ENCODE data around the gene SPEF2. TPM values are rescaled to one million over a fixed set of nuclear protein-coding genes. Genes with fewer than 3 reads are reported as not detected.

SPEF2 gene, protein sequence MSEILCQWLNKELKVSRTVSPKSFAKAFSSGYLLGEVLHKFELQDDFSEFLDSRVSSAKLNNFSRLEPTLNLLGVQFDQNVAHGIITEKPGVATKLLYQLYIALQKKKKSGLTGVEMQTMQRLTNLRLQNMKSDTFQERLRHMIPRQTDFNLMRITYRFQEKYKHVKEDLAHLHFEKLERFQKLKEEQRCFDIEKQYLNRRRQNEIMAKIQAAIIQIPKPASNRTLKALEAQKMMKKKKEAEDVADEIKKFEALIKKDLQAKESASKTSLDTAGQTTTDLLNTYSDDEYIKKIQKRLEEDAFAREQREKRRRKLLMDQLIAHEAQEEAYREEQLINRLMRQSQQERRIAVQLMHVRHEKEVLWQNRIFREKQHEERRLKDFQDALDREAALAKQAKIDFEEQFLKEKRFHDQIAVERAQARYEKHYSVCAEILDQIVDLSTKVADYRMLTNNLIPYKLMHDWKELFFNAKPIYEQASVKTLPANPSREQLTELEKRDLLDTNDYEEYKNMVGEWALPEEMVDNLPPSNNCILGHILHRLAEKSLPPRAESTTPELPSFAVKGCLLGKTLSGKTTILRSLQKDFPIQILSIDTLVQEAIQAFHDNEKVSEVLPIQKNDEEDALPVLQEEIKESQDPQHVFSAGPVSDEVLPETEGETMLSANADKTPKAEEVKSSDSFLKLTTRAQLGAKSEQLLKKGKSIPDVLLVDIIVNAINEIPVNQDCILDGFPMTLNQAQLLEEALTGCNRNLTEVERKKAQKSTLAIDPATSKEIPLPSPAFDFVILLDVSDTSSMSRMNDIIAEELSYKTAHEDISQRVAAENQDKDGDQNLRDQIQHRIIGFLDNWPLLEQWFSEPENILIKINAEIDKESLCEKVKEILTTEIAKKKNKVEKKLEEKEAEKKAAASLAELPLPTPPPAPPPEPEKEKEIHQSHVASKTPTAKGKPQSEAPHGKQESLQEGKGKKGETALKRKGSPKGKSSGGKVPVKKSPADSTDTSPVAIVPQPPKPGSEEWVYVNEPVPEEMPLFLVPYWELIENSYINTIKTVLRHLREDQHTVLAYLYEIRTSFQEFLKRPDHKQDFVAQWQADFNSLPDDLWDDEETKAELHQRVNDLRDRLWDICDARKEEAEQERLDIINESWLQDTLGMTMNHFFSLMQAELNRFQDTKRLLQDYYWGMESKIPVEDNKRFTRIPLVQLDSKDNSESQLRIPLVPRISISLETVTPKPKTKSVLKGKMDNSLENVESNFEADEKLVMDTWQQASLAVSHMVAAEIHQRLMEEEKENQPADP (N-terminal part only)
- total RNA-seq (0.86 TPM), polyA plus RNA-seq (1 to 10 TPM in 3 of 4 donors, under 1 TPM in 1; 0.75 to 4.4 (median 1.6) TPM)

DNA sequence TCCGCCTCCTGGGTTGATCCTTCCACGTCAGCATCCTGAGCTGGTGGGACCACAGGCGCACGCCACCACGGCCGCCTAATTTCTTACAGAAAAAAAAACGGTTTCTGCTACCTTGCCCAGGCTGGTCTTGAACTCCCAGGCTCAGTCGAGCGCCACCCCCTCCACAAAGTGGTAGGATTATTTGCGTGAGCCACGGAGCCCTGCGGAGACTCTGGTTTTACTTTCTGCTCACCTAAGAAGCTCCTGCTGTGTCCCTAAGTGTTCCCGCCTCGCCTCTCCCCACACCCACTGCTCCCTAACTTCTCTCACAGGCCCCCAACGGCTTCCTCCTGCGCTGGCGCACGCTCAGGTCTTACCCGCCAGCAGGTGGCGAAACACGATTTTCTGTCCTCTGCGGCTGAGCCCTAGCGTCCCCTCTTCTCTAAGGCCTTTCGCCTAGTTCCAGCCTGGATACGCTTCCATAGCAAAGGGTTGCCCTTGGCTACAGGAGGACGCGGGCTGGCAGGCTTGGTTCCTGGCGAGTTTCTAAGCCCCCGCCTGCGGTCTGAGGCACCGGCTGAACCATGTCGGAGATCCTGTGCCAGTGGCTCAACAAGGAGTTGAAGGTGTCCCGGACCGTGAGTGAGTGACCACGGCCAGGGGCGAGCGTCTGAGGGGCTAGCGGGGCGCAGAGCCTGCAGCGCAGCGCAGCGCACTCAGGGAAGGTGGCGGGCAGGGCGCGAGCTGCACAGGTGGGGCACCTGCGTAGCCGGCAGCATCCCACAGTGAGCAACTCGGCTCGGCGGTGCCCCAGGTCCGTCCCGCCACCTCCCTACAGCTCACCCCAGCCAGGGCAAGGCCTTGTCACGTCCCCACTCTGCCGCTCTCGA, at the start of gene SPEF2:
TSS of gene SPEF2 (plus strand) at position 429 of the 869 bp plus-strand sequence. CDS start at position 564, 135 bp downstream.
- H3K4me1 Mint-ChIP-seq: peaks cover 0 to 19% (median 7%) of the 10 kb centered on the region in 4 donors
- H3K36me3 ChIP-seq (ENCODE audit: control insufficient read depth, insufficient read depth, low read length): no peaks in the 10 kb centered on the region
- peak within 1 kb of the TSS; percentile 29 for H3K27ac ChIP-seq (ENCODE audit: insufficient read depth, low read length, poor library complexity, severe bottlenecking)
- peak; percentile 44 to 80 (median 72) for DNase-seq
- H3K36me3 Mint-ChIP-seq: no peaks in the 10 kb centered on the region
- H3K27me3 ChIP-seq (ENCODE audit: control insufficient read depth, insufficient read depth, low read length): peaks cover 5% of the 10 kb centered on the region
- peak within 1 kb of the TSS; percentile 72 for H3K4me3 ChIP-seq (ENCODE audit: low read depth, low read length)
- H3K9me3 Mint-ChIP-seq: peaks cover 0 to 8% (median 4%) of the 10 kb centered on the region in 7 donors
- H3K27me3 Mint-ChIP-seq: peaks cover 18% of the 10 kb centered on the region
- H3K4me1 ChIP-seq (ENCODE audit: control insufficient read depth, insufficient read depth, low read length, poor library complexity, severe bottlenecking): peaks cover 8% of the 10 kb centered on the region
- H3K9me3 ChIP-seq (ENCODE audit: control insufficient read depth in 2 of 2, low read length in 2 of 2): peaks cover 0 to 2% of the 10 kb centered on the region in 2 experiments
- H3K27ac Mint-ChIP-seq: peak within 1 kb of the TSS; percentile 92 to 94 (median 93)
- peak within 1 kb of the TSS; percentile 71 to 91 (median 84) for H3K4me3 Mint-ChIP-seq
- ATAC-seq (ENCODE audit: low read depth in 2 of 2): peak; percentile 82 to 84

DNA sequence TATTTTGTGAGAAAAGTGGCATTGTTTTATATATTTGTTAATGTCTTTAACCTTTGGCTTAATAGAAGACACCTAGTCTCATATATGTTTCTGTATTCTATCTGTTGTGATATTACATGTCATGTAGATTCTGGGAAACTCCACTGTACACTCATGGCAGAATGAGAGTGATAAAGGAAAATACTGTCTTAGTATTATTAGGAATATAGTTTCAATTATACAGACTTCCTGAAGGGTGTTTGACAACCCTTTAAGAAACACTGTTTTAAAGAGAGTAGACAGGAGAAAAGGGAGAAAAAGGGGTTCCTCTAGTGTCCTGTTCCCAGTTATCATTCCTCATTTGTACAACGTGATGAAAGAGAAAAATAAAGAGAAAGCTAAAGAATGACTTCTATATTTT, 42.1 kb upstream of the SPEF2 start:
- no peaks in the 10 kb centered on the region for H3K36me3 Mint-ChIP-seq
- H3K27me3 Mint-ChIP-seq: no peaks in the 10 kb centered on the region

DNA sequence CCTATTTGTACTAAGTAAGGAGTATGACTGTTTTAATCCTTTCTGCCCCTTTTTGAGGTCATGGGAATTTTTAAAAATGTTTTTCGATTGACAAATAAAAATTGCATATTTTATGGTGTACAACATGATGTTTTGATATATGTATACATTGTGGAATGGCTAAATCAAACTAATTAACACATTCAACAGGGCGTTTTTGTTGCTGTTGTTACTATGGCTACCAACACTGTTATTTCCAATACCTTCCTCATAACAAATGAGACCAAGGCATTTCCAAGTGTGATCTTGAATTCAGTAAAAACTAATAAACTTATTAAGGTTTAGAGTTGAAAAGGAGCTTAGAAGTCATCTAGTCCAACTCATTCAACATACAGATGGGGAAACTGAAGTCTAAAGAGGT, 30.2 kb upstream of the SPEF2 start:
- DNase-seq (no peak), ATAC-seq (ENCODE audit: low read depth in 2 of 2) (no peak)
- Mint-ChIP-seq H3K9me3 (peaks cover 0 to 6% (median 0%) of the 10 kb centered on the region in 7 donors), H3K27me3 (peaks cover 15% of the 10 kb centered on the region), H3K4me3 (no peak overlapping the region), H3K4me1 (no peaks in the 10 kb centered on the region), H3K36me3 (no peaks in the 10 kb centered on the region), H3K27ac (no peak overlapping the region)
- no peaks in the 10 kb centered on the region for H3K36me3 ChIP-seq (ENCODE audit: control insufficient read depth, insufficient read depth, low read length)
- H3K4me3 ChIP-seq (ENCODE audit: low read depth, low read length): no peak overlapping the region
- H3K4me1 ChIP-seq (ENCODE audit: control insufficient read depth, insufficient read depth, low read length, poor library complexity, severe bottlenecking): no peaks in the 10 kb centered on the region
- no peak overlapping the region for H3K27ac ChIP-seq (ENCODE audit: insufficient read depth, low read length, poor library complexity, severe bottlenecking)
- no peaks in the 10 kb centered on the region for H3K9me3 ChIP-seq (ENCODE audit: control insufficient read depth in 2 of 2, low read length in 2 of 2)
- peaks cover 7% of the 10 kb centered on the region for H3K27me3 ChIP-seq (ENCODE audit: control insufficient read depth, insufficient read depth, low read length)

More for the DNA sequence above, 42.1 kb upstream of the SPEF2 start:
- Histone ChIP-seq H3K9me3 (ENCODE audit: control insufficient read depth in 2 of 2, low read length in 2 of 2) (no peaks in the 10 kb centered on the region), H3K4me3 (ENCODE audit: low read depth, low read length) (no peak overlapping the region), H3K27ac (ENCODE audit: insufficient read depth, low read length, poor library complexity, severe bottlenecking) (no peak overlapping the region), H3K36me3 (ENCODE audit: control insufficient read depth, insufficient read depth, low read length) (no peaks in the 10 kb centered on the region), H3K4me1 (ENCODE audit: control insufficient read depth, insufficient read depth, low read length, poor library complexity, severe bottlenecking) (no peaks in the 10 kb centered on the region), H3K27me3 (ENCODE audit: control insufficient read depth, insufficient read depth, low read length) (no peaks in the 10 kb centered on the region)
- Mint-ChIP-seq H3K27ac (no peak overlapping the region), H3K4me1 (no peaks in the 10 kb centered on the region), H3K9me3 (peaks cover 0 to 6% (median 2%) of the 10 kb centered on the region in 7 donors), H3K4me3 (no peak overlapping the region)
- no peak for ATAC-seq (ENCODE audit: low read depth in 2 of 2)
- DNase-seq: no peak

DNA sequence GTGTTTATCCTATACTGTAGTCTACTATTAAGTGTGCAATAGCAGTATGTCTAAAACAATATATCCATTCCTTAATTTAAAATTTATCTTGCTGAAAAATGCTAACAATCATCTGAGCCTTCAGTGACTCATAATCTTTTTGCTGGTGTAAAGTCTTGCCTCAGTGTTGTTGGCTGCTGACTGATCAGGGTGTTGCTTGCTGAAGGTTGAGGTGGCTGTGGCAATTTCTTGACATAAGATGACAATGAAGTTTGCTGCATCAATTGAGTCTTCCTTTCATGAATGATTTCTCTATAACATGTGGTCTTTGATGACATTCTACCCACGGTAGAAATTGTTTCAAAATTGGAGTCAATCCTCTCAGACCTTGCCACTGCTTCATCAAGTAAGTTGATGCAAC, 24.3 kb upstream of the SPEF2 start:
- H3K4me1 ChIP-seq (ENCODE audit: control insufficient read depth, insufficient read depth, low read length, poor library complexity, severe bottlenecking): no peaks in the 10 kb centered on the region
- Mint-ChIP-seq H3K4me1 (no peaks in the 10 kb centered on the region), H3K27ac (no peak overlapping the region), H3K27me3 (peaks cover 9% of the 10 kb centered on the region), H3K36me3 (no peaks in the 10 kb centered on the region), H3K4me3 (no peak overlapping the region), H3K9me3 (peaks cover 0 to 5% (median 1%) of the 10 kb centered on the region in 7 donors)
- peaks cover 3% of the 10 kb centered on the region for H3K27me3 ChIP-seq (ENCODE audit: control insufficient read depth, insufficient read depth, low read length)
- no peaks in the 10 kb centered on the region for H3K36me3 ChIP-seq (ENCODE audit: control insufficient read depth, insufficient read depth, low read length)
- ATAC-seq (ENCODE audit: low read depth in 2 of 2): no peak
- no peak overlapping the region for H3K4me3 ChIP-seq (ENCODE audit: low read depth, low read length)
- no peaks in the 10 kb centered on the region for H3K9me3 ChIP-seq (ENCODE audit: control insufficient read depth in 2 of 2, low read length in 2 of 2)
- H3K27ac ChIP-seq (ENCODE audit: insufficient read depth, low read length, poor library complexity, severe bottlenecking): no peak overlapping the region
- no peak for DNase-seq

DNA sequence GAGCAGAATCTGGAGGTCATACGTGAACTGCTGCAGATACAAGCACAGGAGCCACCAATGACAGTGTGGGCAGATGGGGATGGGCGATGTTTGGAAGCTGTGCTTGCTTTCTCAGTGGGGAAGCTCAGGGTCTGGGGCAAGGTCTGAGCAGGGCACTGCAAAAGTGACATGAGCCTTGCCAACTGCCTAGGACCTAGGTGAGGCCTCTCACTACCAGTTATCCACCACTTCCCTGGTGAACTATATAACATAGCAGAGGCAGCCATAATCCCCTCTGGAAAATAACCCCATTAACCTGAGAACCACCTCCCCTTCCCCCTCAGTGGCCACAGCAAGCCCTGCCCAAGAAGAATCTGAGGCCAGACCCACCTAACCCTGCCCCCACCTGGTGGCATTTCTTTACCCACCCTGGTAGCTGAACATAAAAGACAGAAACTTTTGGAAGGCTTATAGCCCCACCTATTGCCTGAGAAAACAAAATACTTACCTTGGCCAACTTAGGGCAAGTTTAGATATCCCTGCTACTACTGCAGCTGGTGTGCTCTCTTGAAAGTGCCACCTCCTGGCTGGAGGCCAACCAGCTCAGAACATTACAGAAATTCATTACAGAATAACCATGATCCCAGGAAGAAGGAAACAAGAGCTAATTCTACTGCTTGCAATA, 18.8 kb upstream of the SPEF2 start:
- H3K36me3 ChIP-seq (ENCODE audit: control insufficient read depth, insufficient read depth, low read length): no peaks in the 10 kb centered on the region
- Mint-ChIP-seq H3K4me3 (no peak overlapping the region), H3K27ac (no peak overlapping the region), H3K9me3 (peaks cover 0 to 18% (median 6%) of the 10 kb centered on the region in 7 donors), H3K4me1 (no peaks in the 10 kb centered on the region), H3K36me3 (no peaks in the 10 kb centered on the region), H3K27me3 (peaks cover 9% of the 10 kb centered on the region)
- DNase-seq: no peak
- H3K4me1 ChIP-seq (ENCODE audit: control insufficient read depth, insufficient read depth, low read length, poor library complexity, severe bottlenecking): no peaks in the 10 kb centered on the region
- no peaks in the 10 kb centered on the region for H3K9me3 ChIP-seq (ENCODE audit: control insufficient read depth in 2 of 2, low read length in 2 of 2)
- H3K4me3 ChIP-seq (ENCODE audit: low read depth, low read length): no peak overlapping the region
- peaks cover 3% of the 10 kb centered on the region for H3K27me3 ChIP-seq (ENCODE audit: control insufficient read depth, insufficient read depth, low read length)
- no peak for ATAC-seq (ENCODE audit: low read depth in 2 of 2)
- H3K27ac ChIP-seq (ENCODE audit: insufficient read depth, low read length, poor library complexity, severe bottlenecking): no peak overlapping the region

DNA sequence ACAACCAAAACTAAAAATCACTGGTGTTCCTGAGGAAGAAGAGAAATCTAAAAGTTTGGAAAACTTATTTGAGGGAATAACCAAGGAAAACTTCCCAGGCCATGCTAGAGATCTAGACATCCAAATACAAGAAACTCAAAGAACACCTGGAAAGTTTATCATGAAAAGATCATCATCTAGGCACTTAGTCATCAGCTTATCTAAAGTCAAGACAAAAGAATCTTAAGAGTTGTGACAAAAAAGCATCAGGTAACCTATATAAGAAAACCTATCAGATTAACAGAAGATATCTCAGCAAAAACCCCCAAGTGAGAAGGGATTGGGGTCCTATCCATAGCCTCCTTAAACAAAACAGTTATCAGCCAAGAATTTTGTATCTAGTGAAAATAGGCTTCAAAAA, 17.1 kb upstream of the SPEF2 start:
- DNase-seq: no peak
- H3K4me1 ChIP-seq (ENCODE audit: control insufficient read depth, insufficient read depth, low read length, poor library complexity, severe bottlenecking): no peaks in the 10 kb centered on the region
- Mint-ChIP-seq H3K9me3 (peaks cover 0 to 15% (median 6%) of the 10 kb centered on the region in 7 donors), H3K36me3 (no peaks in the 10 kb centered on the region), H3K27me3 (peaks cover 9% of the 10 kb centered on the region), H3K4me3 (no peak overlapping the region), H3K4me1 (no peaks in the 10 kb centered on the region), H3K27ac (no peak overlapping the region)
- H3K9me3 ChIP-seq (ENCODE audit: control insufficient read depth in 2 of 2, low read length in 2 of 2): no peaks in the 10 kb centered on the region
- peaks cover 3% of the 10 kb centered on the region for H3K27me3 ChIP-seq (ENCODE audit: control insufficient read depth, insufficient read depth, low read length)
- H3K27ac ChIP-seq (ENCODE audit: insufficient read depth, low read length, poor library complexity, severe bottlenecking): no peak overlapping the region
- H3K36me3 ChIP-seq (ENCODE audit: control insufficient read depth, insufficient read depth, low read length): no peaks in the 10 kb centered on the region
- no peak for ATAC-seq (ENCODE audit: low read depth in 2 of 2)
- no peak overlapping the region for H3K4me3 ChIP-seq (ENCODE audit: low read depth, low read length)

All from CD4-positive, CD25-positive, alpha-beta regulatory T cell (primary cell).